ENCODE data around the gene STXBP6. TPM values are rescaled to one million over a fixed set of nuclear protein-coding genes. Genes with fewer than 3 reads are reported as not detected.

STXBP6 gene
- total RNA-seq, 1 donor from 2014 or later, result 27.1 TPM

- peaks cover 1% of the 10 kb centered on the region for H3K9me3 Mint-ChIP-seq (ENCODE audit: unreplicated experiment)
- no peaks in the 10 kb centered on the region for H3K36me3 ChIP-seq (ENCODE audit: insufficient read depth, low read length)
- no peak overlapping the region for H3K9ac ChIP-seq (ENCODE audit: low read length)
- no peak for TF ChIP-seq CTCF (IDR thresholded peaks at IDR 0.05; ENCODE audit: insufficient read depth, low read depth, low read length)
- no peak for TF ChIP-seq EZH2 (IDR thresholded peaks at IDR 0.05; ENCODE audit: insufficient read depth, low read length)
- no peak overlapping the region for H3K4me2 ChIP-seq (ENCODE audit: low read length)
- no peaks in the 10 kb centered on the region for H4K20me1 ChIP-seq (ENCODE audit: insufficient read depth, low read length)
- H3K27me3 ChIP-seq (ENCODE audit: insufficient read depth, low read length), result no peaks in the 10 kb centered on the region
- H2AFZ ChIP-seq (ENCODE audit: low read depth, low read length), result no peak overlapping the region
- H3K36me3 Mint-ChIP-seq (ENCODE audit: low read depth, unreplicated experiment), result peaks cover 2% of the 10 kb centered on the region
- H3K79me2 ChIP-seq (ENCODE audit: insufficient read depth, low read length), result no peaks in the 10 kb centered on the region
- no peak overlapping the region for H3K27ac ChIP-seq (ENCODE audit: low read depth, low read length)
- H3K9me3 ChIP-seq (ENCODE audit: insufficient read depth, low read depth, low read length), result no peaks in the 10 kb centered on the region
- DNase-seq (ENCODE audit: low read depth) (no peak), FAIRE-seq (no peak)
- H3K4me3 ChIP-seq (ENCODE audit: insufficient read depth, low read depth, low read length), result no peak overlapping the region
- no peaks in the 10 kb centered on the region for H3K27me3 Mint-ChIP-seq (ENCODE audit: low read depth, unreplicated experiment)
- H3K4me3 Mint-ChIP-seq (ENCODE audit: unreplicated experiment), result no peak overlapping the region
- H3K27ac Mint-ChIP-seq (ENCODE audit: unreplicated experiment), result no peak overlapping the region
- H3K4me1 ChIP-seq (ENCODE audit: insufficient read depth, low read length), result no peaks in the 10 kb centered on the region
- H3K4me1 Mint-ChIP-seq (ENCODE audit: low read depth, unreplicated experiment), result peaks cover 10% of the 10 kb centered on the region
These were observed 54.9 kb downstream of the STXBP6 start for GRCh38 chr14:24995016-24995415.

DNA sequence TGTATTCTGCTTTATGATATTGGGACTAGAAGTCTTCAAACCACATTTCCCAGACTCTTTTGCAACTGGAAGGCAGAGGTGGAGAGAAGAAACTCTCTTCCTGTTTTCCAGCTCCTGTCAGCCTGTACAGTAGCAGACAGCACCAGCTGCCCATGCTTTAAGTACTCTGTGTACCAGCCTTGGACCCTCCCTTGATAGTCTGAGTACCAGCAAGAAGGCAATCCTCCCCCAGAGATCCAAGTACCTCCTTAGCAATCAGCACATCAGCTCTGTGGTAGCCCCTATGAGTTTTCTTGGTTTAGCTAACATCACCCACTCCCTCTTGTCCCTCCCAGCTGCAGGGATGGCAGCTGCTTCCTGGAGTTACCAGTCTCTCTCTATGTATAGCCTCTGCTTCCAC lies 56.3 kb downstream of the STXBP6 start:
- peaks cover 10% of the 10 kb centered on the region for H3K4me1 Mint-ChIP-seq (ENCODE audit: low read depth, unreplicated experiment)
- FAIRE-seq (no peak), DNase-seq (ENCODE audit: low read depth) (no peak)
- no peak overlapping the region for H3K27ac Mint-ChIP-seq (ENCODE audit: unreplicated experiment)
- H3K4me3 Mint-ChIP-seq (ENCODE audit: unreplicated experiment), result no peak overlapping the region
- Histone ChIP-seq H3K27me3 (ENCODE audit: insufficient read depth, low read length) (no peaks in the 10 kb centered on the region), H3K36me3 (ENCODE audit: insufficient read depth, low read length) (no peaks in the 10 kb centered on the region), H3K9ac (ENCODE audit: low read length) (no peak overlapping the region), H3K27ac (ENCODE audit: low read depth, low read length) (no peak overlapping the region), H3K4me3 (ENCODE audit: insufficient read depth, low read depth, low read length) (no peak overlapping the region), H4K20me1 (ENCODE audit: insufficient read depth, low read length) (no peaks in the 10 kb centered on the region), H3K9me3 (ENCODE audit: insufficient read depth, low read depth, low read length) (no peaks in the 10 kb centered on the region), H3K4me1 (ENCODE audit: insufficient read depth, low read length) (no peaks in the 10 kb centered on the region), H2AFZ (ENCODE audit: low read depth, low read length) (no peak overlapping the region), H3K4me2 (ENCODE audit: low read length) (no peak overlapping the region), H3K79me2 (ENCODE audit: insufficient read depth, low read length) (no peaks in the 10 kb centered on the region)
- H3K27me3 Mint-ChIP-seq (ENCODE audit: low read depth, unreplicated experiment), result no peaks in the 10 kb centered on the region
- TF ChIP-seq CTCF (IDR thresholded peaks at IDR 0.05; ENCODE audit: insufficient read depth, low read depth, low read length) (no peak), EZH2 (IDR thresholded peaks at IDR 0.05; ENCODE audit: insufficient read depth, low read length) (no peak)
- H3K36me3 Mint-ChIP-seq (ENCODE audit: low read depth, unreplicated experiment), result peaks cover 2% of the 10 kb centered on the region
- H3K9me3 Mint-ChIP-seq (ENCODE audit: unreplicated experiment), result peaks cover 2% of the 10 kb centered on the region

GRCh38 chr14:24992624-24993360 lies 57.2 kb downstream of the STXBP6 start:
- no peak overlapping the region for H3K27ac Mint-ChIP-seq (ENCODE audit: unreplicated experiment)
- Histone ChIP-seq H3K27me3 (ENCODE audit: insufficient read depth, low read length) (no peaks in the 10 kb centered on the region), H3K4me3 (ENCODE audit: insufficient read depth, low read depth, low read length) (no peak overlapping the region), H3K36me3 (ENCODE audit: insufficient read depth, low read length) (no peaks in the 10 kb centered on the region), H3K79me2 (ENCODE audit: insufficient read depth, low read length) (no peaks in the 10 kb centered on the region), H4K20me1 (ENCODE audit: insufficient read depth, low read length) (no peaks in the 10 kb centered on the region), H3K9me3 (ENCODE audit: insufficient read depth, low read depth, low read length) (no peaks in the 10 kb centered on the region), H3K4me1 (ENCODE audit: insufficient read depth, low read length) (no peaks in the 10 kb centered on the region), H3K27ac (ENCODE audit: low read depth, low read length) (no peak overlapping the region), H3K9ac (ENCODE audit: low read length) (no peak overlapping the region), H2AFZ (ENCODE audit: low read depth, low read length) (no peak overlapping the region), H3K4me2 (ENCODE audit: low read length) (no peak overlapping the region)
- peaks cover 2% of the 10 kb centered on the region for H3K36me3 Mint-ChIP-seq (ENCODE audit: low read depth, unreplicated experiment)
- no peaks in the 10 kb centered on the region for H3K27me3 Mint-ChIP-seq (ENCODE audit: low read depth, unreplicated experiment)
- H3K4me1 Mint-ChIP-seq (ENCODE audit: low read depth, unreplicated experiment), result peaks cover 7% of the 10 kb centered on the region
- H3K9me3 Mint-ChIP-seq (ENCODE audit: unreplicated experiment), result peaks cover 2% of the 10 kb centered on the region
- TF ChIP-seq CTCF (IDR thresholded peaks at IDR 0.05; ENCODE audit: insufficient read depth, low read depth, low read length) (no peak), EZH2 (IDR thresholded peaks at IDR 0.05; ENCODE audit: insufficient read depth, low read length) (no peak)
- no peak for FAIRE-seq
- DNase-seq (ENCODE audit: low read depth), result no peak
- H3K4me3 Mint-ChIP-seq (ENCODE audit: unreplicated experiment), result no peak overlapping the region

Data from astrocyte (in vitro differentiated cells and primary cell).